Epidermal melanocyte (primary cell): Measurements from ENCODE around the gene SORCS1.

ENCODE experiments used
- DNase-seq: peaks from one replicate; pipeline ENCODE4 v3.0.0; 2011; ENCODE audit warnings: low spot score; ENCODE audit not compliant: insufficient read length

The SORCS1 gene

GRCh38 chr10:106992055-106992454 lies 172.5 kb downstream of the SORCS1 start:
- DNase-seq = no peak

- DNase-seq = no peak
These were observed 173.4 kb downstream of the SORCS1 start for GRCh38 chr10:106991091-106991490.

GRCh38 chr10:106987362-106987761 lies 177.1 kb downstream of the SORCS1 start:
- DNase-seq = no peak

- DNase-seq = no peak
These were observed 182.2 kb downstream of the SORCS1 start for GRCh38 chr10:106982268-106982667.

- no peak for DNase-seq
These were observed 182.9 kb downstream of the SORCS1 start for GRCh38 chr10:106981452-106982075.

GRCh38 chr10:106980495-106981451 lies 183.7 kb downstream of the SORCS1 start:
- no peak for DNase-seq

GRCh38 chr10:106978756-106979155 lies 185.8 kb downstream of the SORCS1 start:
- no peak for DNase-seq

- DNase-seq = no peak
These were observed 190.8 kb downstream of the SORCS1 start for GRCh38 chr10:106973716-106974115.

- no peak for DNase-seq
These were observed 191.2 kb downstream of the SORCS1 start for GRCh38 chr10:106973288-106973687.

- DNase-seq = no peak
These were observed 192.1 kb downstream of the SORCS1 start for GRCh38 chr10:106972381-106972780.

- no peak for DNase-seq
These were observed 193.1 kb downstream of the SORCS1 start for GRCh38 chr10:106971411-106971831.

- DNase-seq = no peak
These were observed 197.1 kb downstream of the SORCS1 start for GRCh38 chr10:106967452-106967851.

- no peak for DNase-seq
These were observed 203.7 kb downstream of the SORCS1 start for GRCh38 chr10:106960812-106961211.

- no peak for DNase-seq
These were observed 205.0 kb downstream of the SORCS1 start for GRCh38 chr10:106959521-106959920.

- DNase-seq = no peak
These were observed 205.7 kb downstream of the SORCS1 start for GRCh38 chr10:106958589-106959361.

GRCh38 chr10:106957823-106958588 lies 206.5 kb downstream of the SORCS1 start:
- no peak for DNase-seq

- no peak for DNase-seq
These were observed 208.1 kb downstream of the SORCS1 start for GRCh38 chr10:106956216-106956915.

- no peak for DNase-seq
These were observed 209.4 kb downstream of the SORCS1 start for GRCh38 chr10:106955133-106955532.

- DNase-seq = no peak
These were observed 212.5 kb downstream of the SORCS1 start for GRCh38 chr10:106952033-106952432.

- no peak for DNase-seq
These were observed 214.6 kb downstream of the SORCS1 start for GRCh38 chr10:106949680-106950478.
